HS-5 (cell line): ENCODE results near the gene NUP210.
A peak's percentile ranks its signal among the peaks of the same experiment; 100 is the strongest.
"Not testable (repeated sequence)": the region's sequence is repeated elsewhere in the genome, so short reads cannot be mapped to it uniquely, and the experiment has no call there.

Experiments
- DNase-seq: peaks from one replicate; pipeline ENCODE4 v3.0.0-alpha.2; 2012; ENCODE audit warnings: low read depth

Gene NUP210

GRCh38 chr3:13406190-13406589 lies 13.9 kb downstream of the NUP210 start:
- DNase-seq, result no peak

- peak; percentile 18 for DNase-seq
These were observed 14.5 kb downstream of the NUP210 start for GRCh38 chr3:13405614-13406013.

- no peak for DNase-seq
These were observed 15.3 kb downstream of the NUP210 start for GRCh38 chr3:13404626-13405452.

- DNase-seq, result no peak
These were observed 16.3 kb downstream of the NUP210 start for GRCh38 chr3:13403847-13404246.

GRCh38 chr3:13403213-13403819 lies 16.8 kb downstream of the NUP210 start:
- DNase-seq, result no peak

GRCh38 chr3:13401149-13401548 lies 19.0 kb downstream of the NUP210 start:
- DNase-seq, result no peak

GRCh38 chr3:13400114-13400673 lies 19.9 kb downstream of the NUP210 start:
- DNase-seq, result no peak

GRCh38 chr3:13399603-13400002 lies 20.5 kb downstream of the NUP210 start:
- DNase-seq, result no peak

GRCh38 chr3:13397316-13397715 lies 22.8 kb downstream of the NUP210 start:
- DNase-seq, result no peak

GRCh38 chr3:13394363-13394762 lies 25.8 kb downstream of the NUP210 start:
- DNase-seq, result no peak

- no peak for DNase-seq
These were observed 26.4 kb downstream of the NUP210 start for GRCh38 chr3:13393427-13394360.

GRCh38 chr3:13391308-13391707 lies 28.8 kb downstream of the NUP210 start:
- DNase-seq, result no peak

GRCh38 chr3:13389378-13389777 lies 30.7 kb downstream of the NUP210 start:
- DNase-seq, result no peak

- DNase-seq, result no peak
These were observed 31.3 kb downstream of the NUP210 start for GRCh38 chr3:13388816-13389215.

GRCh38 chr3:13385373-13385965 lies 34.7 kb downstream of the NUP210 start:
- no peak for DNase-seq

GRCh38 chr3:13380971-13381370 lies 39.2 kb downstream of the NUP210 start:
- no peak for DNase-seq

GRCh38 chr3:13379201-13379830 lies 40.8 kb downstream of the NUP210 start:
- DNase-seq, result peak; percentile 16

GRCh38 chr3:13378155-13378554 lies 42.0 kb downstream of the NUP210 start:
- no peak for DNase-seq

- not testable (repeated sequence) for DNase-seq
These were observed 42.4 kb downstream of the NUP210 start for GRCh38 chr3:13377741-13378140.

- DNase-seq, result no peak
These were observed 43.1 kb downstream of the NUP210 start for GRCh38 chr3:13377021-13377420.

GRCh38 chr3:13376091-13376490 lies 44.0 kb downstream of the NUP210 start:
- DNase-seq, result no peak
